GM19328 (cell line): ENCODE data around the gene RBMS1.
"Not testable (repeated sequence)": the region's sequence is repeated elsewhere in the genome, so short reads cannot be mapped to it uniquely, and the experiment has no call there.

Source experiments
- ATAC-seq: cut with Tn5 transposase; IDR thresholded peaks from one replicate; pipeline ENCODE4 v1.9.1; 2021; ENCODE audit warnings: mild to moderate bottlenecking, moderate library complexity; ENCODE audit not compliant: unreplicated experiment

Gene RBMS1

DNA sequence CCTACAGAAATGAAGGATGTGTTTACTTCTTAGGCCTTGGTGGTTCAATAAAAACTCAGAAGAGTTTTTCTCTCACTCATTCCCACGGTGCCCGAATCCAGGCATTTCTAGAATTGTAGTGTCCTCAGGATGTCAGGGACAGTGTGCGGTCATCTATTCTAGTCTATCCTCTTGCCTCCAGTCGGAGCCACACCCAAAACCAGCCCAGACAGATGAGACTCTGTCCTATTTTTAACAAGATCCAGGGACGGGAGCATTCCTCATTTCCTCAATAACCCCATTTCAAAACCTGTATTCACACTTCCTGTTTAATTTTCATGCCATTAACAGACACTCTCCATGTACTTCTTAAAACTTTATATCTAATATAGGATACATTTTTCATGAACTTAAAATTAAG is 11.6 kb upstream of the RBMS1 start:
- ATAC-seq, result no peak

DNA sequence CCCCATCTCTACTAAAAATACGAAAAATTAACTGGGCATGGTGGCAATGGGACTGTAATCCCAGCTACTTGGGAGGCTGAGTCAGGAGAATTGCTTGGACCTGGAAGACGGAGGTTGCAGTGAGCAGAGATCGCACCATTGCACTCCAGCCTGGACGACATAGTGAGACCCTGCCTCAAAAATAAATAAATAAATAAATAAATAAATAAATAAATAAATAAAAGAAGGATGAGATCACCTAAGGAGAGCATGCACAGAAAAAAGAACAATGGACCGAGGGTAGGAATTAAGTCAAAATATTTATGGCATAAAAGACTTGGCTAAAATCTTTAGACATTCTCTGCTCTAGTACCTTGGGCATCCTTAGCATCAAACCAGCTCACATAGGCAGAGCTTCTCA is 8.9 kb upstream of the RBMS1 start:
- ATAC-seq, result no peak

DNA sequence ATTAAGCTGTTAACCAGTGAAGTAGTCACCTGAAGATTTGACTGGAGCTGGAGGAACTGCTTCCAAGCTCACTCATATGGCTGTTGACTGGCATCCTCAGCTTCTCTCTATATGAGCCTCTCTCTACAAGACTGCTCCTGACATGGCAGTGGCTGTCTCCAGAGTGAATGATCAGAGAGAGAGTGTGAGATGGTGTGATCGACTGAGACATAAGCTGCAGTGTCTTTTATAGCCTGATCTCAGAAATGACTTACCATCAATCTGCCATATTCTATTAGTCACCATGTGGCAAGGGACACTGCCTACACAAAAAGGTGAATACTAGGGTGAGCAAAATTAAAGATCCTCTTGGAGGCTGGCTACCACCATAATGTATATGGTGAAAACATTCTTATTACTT is 7.8 kb upstream of the RBMS1 start:
- no peak for ATAC-seq

DNA sequence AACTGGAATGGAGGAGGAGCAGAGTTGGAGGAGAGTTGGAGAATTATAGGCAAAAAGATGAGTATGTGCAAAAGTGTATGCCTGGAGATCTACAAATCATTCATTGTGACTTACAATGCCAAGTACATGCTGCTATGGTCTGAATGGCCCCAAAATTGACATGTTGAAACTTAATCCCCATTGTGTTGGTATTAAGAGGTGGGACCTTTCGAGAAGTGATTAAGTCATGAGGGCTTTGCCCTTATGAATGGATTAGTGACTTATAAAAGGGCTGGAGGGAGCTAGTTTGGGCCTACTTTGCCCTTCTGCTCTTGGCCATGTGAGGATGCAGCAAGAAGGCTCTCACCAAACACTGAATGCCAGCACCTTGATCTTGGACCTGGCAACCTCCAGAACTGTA is 6.3 kb upstream of the RBMS1 start:
- ATAC-seq, result no peak

DNA sequence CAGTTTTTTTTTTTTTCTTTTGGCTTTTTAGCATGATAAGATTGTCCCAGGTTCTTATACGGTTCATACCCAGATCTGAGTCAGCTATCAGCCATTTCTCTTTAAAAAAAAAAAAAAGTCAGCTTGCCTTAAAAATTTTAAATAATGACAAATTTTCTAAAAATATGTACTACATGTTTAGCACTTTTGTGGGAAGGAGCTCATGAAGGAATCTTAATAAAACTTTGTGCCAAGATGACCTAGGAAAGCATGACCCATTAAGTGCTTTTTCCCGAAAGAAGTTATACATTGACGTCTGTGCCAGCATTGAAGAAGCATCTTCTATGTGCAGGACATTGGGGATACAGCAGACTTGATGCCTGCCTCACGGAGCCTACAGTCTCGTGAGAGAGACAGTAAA is 4.5 kb upstream of the RBMS1 start:
- ATAC-seq, result no peak

DNA sequence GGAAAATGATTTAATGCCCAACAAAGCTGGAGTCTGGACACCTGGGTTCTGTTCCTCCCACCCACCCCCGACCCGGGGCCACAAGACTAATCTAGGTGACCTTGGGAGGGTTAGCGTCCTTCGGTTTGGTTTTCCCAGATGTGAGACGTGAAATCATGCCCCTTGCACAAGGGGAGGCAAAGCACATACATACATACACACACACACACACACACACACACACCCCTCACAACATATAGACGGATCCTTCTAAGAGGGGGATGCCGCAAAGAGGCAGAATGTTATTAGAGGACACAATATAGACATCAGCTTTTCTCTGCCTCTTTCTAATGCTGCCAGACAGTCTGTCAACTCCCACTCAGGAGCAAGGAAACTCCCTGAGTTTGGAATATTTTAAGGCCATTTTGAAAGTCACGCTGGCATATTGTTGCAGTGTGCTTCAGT is 616 bp upstream of the RBMS1 start:
- no peak for ATAC-seq

DNA sequence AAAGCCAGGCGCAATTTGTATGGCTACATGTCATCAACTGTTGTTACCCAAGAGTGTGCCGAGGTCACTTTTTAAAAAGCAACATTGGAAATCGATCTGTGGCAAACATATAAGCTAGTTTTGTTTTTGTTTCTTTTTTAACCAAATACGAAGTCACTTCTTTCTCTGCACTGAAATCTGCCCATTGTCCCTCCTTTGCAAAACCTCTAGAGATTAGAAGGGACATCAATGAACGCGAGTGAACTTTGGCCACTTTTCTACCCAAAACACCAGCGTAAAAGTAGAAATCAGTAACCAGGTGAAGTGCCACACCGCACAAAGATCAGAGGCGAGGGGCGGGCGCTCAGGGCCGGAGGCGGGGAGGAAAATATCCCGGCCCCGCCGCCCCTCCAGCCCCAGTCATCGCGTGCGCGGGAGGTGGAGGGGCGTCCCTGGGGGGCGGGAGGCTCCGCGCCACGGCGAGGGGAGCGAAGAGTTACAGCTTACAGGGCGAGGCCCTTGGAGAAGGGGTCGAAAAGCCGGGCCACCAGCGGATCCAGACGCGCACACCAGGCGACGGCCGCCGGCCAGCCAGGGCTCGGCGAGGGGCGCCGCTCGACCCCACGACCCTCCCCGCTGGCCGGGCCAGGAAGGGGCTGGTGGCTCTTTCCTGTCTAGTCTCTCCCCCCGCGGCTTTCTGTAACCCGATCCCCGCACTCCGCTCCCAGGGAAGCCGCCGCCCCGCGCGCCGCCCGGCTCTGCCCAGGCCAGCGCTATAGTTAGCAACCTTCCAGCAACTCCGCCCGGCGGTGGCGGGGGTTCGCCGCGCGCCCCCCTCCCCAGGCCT is 993 bp downstream of the RBMS1 start:
- no peak for ATAC-seq

DNA sequence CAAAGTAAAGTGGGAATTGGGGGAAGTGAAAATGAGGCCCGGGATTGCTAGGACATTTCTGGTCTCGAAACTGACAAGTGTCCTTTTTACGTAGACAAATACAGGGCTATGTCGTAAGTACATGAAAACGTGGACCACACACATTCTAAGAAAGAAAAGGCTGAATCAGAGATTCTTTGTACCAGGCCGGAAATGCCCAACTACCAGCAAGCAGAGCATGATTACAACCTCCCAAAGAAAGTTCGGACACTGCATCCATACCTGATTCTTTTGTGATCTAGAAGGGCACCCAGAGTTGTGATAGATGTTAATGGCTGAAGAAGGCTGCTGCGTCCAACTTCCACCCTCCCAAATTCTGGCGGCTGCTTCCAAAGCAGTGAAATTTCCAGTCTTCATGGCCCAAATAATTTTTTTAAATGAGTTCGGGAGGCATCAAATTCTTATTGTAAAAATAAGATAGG is 1.7 kb downstream of the RBMS1 start:
- no peak for ATAC-seq

DNA sequence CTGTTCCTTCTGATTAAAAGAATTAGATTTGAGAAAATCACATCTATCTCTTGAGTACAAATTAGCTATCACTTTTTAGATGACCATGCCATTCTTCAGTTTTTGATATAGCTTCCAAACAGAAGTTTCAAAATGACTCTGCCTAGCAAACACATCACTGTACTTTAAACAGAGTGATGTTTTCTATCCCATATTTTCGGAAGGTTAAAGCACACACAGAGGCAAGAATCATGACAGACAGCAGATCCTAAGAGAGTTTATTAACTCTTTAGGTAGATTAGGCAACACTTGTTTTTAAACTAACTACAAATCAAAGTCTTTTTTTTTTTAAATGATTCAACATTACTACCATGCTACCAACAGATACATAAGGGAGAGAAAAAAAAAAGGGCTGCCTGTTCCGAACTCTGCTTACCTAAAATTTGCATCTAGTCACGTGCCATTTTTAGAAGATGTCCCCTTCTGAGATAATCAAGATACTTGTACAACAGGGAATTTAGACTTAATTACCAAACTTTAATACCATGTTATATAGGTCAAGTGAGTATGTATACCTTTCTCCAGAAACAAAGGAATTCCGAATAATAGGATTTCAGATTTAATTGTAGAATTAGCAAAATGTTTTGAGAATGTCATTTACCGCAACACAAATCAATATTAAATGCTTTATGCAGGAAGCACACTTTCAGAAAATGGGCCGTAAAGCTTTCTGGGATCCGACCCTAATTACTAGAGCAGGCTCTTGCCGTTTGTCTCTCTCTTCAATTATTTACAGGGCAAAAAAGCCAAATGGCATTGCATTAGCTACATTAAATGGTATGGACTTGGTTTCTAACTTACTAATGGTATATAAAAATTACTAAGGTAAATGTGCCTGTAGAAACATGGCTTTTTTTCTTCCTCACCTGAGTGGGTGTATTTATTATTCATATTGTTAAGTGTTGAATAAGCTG is 2.6 kb downstream of the RBMS1 start:
- no peak for ATAC-seq

DNA sequence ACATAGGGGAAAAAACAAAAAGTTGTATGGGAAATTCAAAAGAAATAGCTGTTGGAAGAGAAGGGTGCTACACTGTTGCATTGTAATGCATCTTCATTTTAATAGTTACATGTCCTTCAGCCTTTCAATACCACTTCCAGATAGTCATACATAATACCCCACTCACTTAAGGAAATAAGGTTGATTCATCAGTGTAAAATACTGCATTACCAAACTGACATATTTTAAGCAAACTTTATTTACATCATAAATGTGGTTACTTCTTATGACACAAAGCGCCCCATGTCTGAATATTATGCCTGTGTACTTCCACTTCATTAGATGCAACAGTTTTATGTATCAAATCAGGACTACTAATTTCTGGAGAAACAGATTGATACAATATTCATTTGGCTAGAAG is 4.5 kb downstream of the RBMS1 start:
- ATAC-seq, result no peak

DNA sequence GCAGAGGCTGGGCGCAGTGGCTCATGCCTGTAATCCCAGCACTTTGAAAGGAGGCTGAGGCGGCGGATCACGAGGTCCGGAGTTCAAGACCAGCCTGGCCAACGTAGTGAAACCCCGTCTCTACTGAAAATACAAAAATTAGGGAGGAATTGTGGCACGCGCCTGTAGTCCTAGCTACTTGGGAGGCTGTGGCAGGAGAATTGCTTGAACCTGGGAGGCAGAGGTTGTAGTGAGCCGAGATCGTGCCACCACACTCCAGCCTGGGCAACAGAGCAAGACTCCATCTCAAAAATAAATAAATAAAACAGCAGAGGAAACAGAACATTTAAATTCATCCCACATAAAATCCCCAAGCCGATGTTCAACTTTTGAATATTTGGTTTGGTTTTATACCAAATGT is 5.3 kb downstream of the RBMS1 start:
- not testable (repeated sequence) for ATAC-seq

DNA sequence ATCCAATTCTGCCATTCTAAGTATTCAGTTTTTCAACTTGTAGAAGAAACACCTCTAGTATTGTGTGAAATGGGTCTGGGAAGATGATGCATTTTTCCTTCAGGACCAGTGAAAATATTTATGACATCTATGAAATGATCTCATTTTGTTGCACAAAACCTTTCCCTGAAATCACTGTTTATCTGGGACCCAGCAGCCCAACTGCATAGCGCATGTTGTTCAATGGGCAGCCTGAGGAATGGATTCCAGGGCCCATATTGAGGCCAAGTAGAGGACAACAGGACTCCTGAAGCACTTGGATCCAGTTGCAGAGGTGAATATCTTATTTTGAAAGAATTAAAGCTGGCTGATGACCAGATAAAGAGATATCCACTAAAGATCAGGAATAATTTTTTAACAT is 7.3 kb downstream of the RBMS1 start:
- no peak for ATAC-seq

DNA sequence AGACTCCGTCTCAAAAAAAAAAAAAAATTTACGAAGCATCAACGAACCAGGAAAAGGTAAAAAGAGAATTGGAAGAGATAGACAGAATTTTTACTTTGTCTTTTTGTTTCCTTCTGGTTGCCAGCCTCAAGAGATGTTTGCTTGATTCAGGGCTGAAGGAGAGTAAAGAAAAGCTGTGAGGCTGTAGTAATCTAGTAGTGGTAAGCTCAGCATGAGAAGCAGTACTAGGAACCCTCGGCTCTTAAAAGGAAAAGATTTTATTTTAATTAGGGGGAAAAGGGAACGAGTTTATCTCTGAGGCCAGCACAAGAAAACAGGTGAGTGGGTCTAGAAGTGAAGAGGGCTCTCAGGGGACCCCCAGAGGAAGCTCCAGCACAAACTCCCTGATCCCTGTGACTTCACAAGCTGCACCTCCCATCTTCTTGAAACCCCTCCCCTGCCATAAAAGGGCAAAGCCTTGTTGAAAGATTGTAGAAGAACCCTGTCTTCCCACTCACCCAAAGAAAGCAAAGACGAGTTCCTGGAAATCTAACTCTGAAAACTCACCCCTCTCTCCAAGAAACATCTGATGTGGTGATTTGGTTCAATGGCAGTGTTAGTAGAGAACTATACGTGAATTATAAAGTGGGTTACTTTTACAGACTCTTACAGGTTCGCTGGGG is 8.6 kb downstream of the RBMS1 start:
- no peak for ATAC-seq

DNA sequence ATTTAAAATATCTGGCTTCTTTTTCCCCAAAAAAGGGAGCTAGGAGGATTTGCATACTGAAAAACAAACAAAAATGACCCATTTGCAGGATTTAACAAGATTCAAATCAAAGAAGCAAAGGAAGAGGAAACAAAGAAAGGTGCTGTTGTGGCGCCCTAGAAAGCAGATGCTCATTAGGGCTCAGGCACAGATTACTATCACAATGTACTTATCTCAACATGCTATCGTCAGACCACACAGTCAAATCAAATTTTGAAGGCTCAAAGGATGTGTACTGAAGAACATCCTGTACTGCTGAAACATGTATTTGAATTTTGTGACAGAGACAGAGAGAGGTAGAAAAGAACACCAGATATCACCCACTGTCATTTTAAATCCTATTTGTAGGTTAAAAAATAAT is 10.9 kb downstream of the RBMS1 start:
- no peak for ATAC-seq

DNA sequence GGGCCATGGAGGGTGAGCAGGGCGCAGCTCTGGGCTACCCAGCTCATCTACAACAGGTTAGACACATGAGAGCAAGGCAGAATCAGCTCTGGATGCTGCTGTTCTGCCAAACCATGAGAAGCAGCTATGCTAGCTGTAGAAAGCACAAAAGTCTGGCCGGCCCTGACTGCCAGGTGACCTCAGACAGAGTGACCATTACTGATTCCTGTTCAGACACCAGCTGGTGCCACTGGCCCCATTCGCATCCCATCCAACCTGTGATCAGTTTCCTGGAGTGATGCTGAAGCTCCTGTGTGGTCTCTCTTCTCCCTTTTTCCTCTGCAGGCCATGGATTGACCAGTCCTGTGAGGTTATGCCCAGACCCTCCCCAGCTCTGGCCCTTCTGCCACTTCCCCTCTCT is 14.3 kb downstream of the RBMS1 start:
- no peak for ATAC-seq

DNA sequence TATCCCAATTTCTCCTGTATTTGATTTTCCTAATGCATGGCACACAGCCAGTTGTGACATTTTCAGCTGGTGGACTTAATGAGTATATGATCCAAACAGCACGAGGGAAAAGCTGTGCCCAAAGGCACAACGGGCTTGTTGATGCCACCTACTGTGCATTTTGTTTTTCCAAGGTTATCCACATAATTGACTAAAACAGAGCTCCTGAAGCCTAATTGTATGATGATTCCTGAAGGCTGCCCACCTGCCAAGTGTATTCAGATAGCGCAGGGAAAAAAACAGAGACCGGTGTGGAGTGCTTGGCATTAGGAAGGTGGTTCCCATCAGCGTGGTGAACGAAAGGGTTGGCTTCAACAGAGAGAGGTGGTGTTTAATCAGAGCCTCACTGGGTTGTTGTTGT is 14.9 kb downstream of the RBMS1 start:
- no peak for ATAC-seq

DNA sequence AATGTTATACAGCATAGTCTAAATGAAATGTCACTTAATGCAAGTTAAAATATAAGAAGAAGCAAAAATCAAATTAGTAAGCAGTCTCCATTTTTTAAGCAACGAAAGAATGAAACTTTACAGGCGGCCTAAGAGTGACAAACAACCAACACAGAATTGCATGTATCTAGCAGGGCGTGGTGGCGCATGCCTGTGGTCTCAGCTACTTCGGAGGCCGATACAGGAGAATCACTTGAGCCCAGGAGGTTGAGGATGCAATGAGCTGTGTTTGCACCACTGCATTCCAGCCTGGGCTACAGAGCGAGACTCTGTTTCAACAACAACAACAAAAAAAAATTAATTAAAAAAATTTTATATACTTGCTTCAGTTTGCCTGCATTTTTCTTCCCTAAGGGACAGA is 16.6 kb downstream of the RBMS1 start:
- no peak for ATAC-seq

DNA sequence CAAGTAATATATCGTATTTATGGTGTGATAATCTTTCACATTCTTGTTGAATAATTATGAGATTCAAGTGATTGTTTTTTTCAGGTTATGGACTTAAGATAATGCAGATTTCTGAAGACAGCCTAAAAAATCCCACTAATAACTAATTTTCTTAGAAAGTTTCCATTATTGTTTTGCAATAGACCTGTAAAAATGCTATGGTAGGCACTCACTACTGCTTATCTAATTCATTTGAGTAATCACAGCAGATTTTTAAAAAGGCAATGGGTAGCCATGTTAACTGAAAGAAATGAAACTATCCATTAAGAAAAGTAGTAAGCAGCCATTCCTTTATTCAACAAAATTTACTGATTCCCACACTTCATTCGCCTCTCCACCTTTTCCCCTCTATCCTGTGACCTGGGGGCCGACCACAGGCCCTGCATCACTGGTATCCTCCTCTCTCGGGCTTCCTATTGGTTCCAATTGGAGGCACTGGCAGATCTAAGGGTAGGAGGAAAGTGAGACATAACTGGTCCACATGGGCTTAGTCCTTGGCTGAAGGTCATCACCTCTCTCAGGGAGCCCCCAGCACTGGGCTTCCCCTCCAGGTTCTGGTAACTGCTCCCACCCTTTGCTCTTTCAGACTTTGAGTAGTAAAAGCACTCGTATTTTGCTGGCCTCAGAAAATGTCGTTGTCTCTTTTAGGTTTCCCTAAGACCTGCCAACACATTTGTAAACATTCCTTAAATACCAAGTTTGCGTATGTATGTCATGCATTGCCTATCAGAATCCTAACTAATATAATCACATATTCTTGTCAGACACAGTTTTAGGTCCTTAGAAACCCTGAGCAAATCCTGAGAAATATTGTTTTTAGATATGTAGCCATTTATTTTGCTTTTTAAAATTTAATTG is 18.5 kb downstream of the RBMS1 start:
- ATAC-seq, result no peak

DNA sequence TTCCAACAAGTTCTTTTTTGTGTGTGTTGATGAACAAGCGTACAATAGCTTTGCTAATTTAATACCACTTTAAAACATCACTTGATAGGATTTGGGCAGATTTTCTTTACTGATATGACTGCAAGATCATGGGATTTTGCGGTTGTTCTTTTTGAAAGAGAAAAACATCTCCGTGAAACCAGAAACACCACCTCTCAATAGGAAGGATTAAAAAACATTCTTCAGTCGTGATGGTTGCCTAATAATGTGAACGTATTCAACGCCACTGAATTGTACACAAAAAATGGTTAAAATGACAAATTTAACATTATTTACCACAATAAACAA is 19.3 kb downstream of the RBMS1 start:
- no peak for ATAC-seq

DNA sequence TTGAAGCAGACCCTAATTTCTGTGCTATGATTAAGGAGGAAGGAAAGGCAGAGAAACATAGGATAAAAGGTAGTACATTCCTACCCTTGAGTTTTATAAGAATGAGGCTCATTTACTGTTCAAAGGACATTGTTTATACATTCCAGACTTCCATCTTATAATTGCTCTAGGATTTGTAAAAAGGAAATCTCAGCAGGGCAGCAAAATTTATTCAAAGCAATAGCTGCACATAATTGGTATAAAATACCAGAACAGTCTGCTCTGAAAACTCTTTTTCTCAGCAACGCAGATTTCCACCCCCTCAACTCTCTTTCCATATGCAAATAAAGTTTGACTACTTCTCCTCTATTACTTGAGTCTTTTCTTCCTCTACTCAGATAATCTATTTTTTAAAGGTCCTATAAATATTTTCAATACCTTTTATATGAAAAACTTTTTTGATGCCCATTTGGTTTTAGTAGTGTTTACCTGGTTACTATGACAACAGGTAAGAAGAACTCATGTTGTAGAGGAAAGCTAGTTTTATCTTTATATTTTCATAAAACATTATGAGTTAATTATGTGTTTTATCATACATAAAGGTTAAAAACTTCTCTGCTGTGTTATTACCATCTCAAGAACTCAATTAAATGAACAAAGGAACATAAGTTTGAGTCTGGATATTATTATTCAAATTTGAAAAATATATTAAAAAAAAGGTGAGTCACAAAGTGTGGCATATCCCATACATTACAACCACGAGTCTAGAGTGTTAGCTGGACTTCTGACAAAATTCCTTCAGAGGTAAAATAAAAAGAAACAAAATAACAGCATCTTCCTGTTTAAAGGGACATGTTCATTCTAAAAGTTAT is 19.9 kb downstream of the RBMS1 start:
- ATAC-seq, result no peak
